Activated naive CD4-positive, alpha-beta T cell treated with anti-CD3 and anti-CD28 coated beads, Interleukin-2, amount 50 U/mL, for 24 hours (primary cell): ENCODE results near the gene GNA12.

ENCODE experiments used
- H3K27ac Mint-ChIP-seq: one replicate; pipeline ENCODE4 v1.8.0; 2021; ENCODE audit warnings: mild to moderate bottlenecking, mixed read lengths
- H3K27me3 Mint-ChIP-seq: one replicate; pipeline ENCODE4 v1.8.0; 2021; ENCODE audit warnings: mixed read lengths
- H3K36me3 Mint-ChIP-seq: one replicate; pipeline ENCODE4 v1.8.0; 2021; ENCODE audit warnings: mixed read lengths
- H3K4me1 Mint-ChIP-seq: one replicate; pipeline ENCODE4 v1.8.0; 2021; ENCODE audit warnings: mixed read lengths
- H3K4me3 Mint-ChIP-seq: one replicate; pipeline ENCODE4 v1.8.0; 2021; ENCODE audit warnings: mild to moderate bottlenecking, mixed read lengths
- H3K9me3 Mint-ChIP-seq: one replicate; pipeline ENCODE4 v1.8.0; 2021; ENCODE audit warnings: mixed read lengths

GNA12 gene, protein sequence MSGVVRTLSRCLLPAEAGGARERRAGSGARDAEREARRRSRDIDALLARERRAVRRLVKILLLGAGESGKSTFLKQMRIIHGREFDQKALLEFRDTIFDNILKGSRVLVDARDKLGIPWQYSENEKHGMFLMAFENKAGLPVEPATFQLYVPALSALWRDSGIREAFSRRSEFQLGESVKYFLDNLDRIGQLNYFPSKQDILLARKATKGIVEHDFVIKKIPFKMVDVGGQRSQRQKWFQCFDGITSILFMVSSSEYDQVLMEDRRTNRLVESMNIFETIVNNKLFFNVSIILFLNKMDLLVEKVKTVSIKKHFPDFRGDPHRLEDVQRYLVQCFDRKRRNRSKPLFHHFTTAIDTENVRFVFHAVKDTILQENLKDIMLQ

DNA sequence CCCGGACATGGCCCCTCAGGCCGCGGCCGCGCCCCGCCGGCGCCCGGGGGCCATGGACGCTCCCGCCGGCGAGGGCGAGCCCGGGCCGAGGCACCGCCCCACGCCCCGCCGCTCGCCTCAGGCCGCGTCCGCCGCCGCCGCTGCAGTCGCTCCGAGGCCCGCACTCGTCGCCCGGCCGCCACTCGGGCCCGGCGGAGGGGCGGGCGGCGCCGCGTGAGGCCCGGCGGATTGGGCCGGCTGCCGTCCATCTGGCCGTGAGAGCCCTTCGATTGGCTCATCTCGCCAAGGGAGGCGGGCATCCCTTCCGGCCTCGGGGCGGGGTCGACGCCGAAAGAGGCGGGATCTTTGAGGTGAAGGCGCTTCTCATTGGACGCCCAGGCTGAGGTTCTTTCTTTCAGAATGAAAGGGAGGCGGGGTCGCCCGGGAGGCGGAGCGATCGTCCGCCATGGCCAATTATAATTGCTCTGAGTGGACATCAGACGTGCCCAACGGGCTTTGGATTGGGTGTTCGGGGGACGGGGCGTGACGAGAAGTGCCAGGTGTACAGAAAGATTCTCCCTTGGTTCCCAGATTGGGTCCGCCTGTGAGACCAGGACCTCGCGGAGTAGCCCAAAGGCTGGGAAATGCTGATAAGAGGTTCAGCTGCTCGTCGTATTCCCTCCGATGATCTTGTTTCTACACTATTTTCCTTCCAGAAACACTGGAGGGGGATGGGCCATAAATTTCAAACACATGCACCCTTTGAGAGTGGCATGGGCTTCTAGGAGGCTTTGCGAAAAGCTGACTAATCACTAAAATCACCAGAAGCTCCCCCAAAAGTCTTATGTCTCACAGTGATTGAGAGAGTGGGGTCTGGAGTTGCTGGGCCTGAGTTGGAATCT, at the start of gene GNA12:
Gene GNA12 (minus strand): TSS at position 156 of the 881 bp plus-strand sequence. CDS start 147 bp downstream, at position 9.
- H3K36me3 Mint-ChIP-seq: no peaks in the 10 kb centered on the region
- no peaks in the 10 kb centered on the region for H3K9me3 Mint-ChIP-seq
- H3K27ac Mint-ChIP-seq: peak within 1 kb of the TSS; percentile 35
- H3K4me3 Mint-ChIP-seq: peak within 1 kb of the TSS; percentile 88
- H3K4me1 Mint-ChIP-seq: peaks cover 49% of the 10 kb centered on the region
- no peaks in the 10 kb centered on the region for H3K27me3 Mint-ChIP-seq

DNA sequence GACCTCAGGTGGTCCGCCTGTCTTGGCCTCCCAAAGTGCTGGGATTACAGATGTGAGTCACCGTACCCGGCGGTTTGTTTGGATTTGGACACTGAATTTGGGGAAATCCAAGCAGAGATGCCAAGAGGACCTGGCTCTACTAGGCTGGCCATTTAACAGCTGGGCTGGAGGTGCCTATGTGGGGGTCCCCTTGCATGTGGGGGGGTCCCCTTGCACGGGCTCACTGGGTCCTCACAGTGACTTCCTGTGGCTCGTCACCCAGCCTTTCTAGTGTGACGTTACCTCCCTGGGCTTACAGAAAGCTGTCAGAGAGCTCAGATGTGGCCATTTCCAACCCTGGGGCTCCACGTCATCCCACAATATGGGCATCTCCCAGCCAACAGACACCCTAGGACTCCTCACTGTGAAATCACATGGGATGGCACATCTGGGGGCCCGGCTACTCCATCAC, 49.3 kb upstream of the GNA12 start:
- peak overlapping the region; percentile 17 for H3K27ac Mint-ChIP-seq
- H3K27me3 Mint-ChIP-seq: no peaks in the 10 kb centered on the region
- peaks cover 20% of the 10 kb centered on the region for H3K4me1 Mint-ChIP-seq
- H3K36me3 Mint-ChIP-seq: no peaks in the 10 kb centered on the region
- H3K4me3 Mint-ChIP-seq: peak overlapping the region; percentile 7
- H3K9me3 Mint-ChIP-seq: no peaks in the 10 kb centered on the region

DNA sequence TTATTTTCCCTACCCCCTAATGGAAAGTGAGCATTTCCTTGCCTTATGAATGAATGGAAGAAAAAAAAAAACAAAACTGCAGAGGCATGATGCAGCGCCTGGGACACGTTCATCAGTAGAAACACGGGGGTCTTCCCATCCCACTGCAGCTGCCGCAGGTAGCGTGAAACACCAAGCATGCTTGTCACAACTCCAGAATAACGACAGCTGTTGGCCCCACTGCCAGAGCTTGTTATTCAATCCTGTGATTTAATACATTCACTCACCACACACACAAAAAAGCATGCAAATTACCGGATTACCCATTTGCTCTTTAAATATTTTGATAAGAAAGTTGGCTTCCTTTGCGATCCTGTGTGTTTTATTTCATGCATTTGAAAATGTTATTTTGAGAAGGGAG, 48.4 kb upstream of the GNA12 start:
- H3K4me3 Mint-ChIP-seq: no peak overlapping the region
- no peaks in the 10 kb centered on the region for H3K27me3 Mint-ChIP-seq
- H3K4me1 Mint-ChIP-seq: peaks cover 20% of the 10 kb centered on the region
- no peaks in the 10 kb centered on the region for H3K9me3 Mint-ChIP-seq
- no peaks in the 10 kb centered on the region for H3K36me3 Mint-ChIP-seq
- H3K27ac Mint-ChIP-seq: no peak overlapping the region

DNA sequence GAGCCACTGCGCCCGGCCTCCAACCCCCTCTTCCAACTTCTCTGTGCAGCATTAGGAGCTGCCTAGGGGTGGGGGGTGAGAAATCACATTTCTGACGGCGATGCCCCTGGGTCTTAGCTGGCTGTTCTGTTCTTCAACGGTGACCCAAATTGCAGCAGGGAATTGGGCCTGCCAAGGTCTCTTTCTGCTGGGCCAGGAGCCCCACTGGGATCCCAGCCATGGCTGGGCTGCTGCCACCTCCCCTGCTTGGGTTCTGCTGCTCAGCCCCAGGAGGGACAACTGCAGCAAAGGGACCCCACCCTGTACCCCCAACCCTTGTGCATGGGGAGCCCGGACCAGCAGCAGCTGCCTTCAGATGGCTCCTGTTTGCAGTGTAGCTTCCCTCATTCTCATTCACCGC, 43.7 kb upstream of the GNA12 start:
- H3K27ac Mint-ChIP-seq: no peak overlapping the region
- H3K9me3 Mint-ChIP-seq: no peaks in the 10 kb centered on the region
- no peaks in the 10 kb centered on the region for H3K36me3 Mint-ChIP-seq
- no peak overlapping the region for H3K4me3 Mint-ChIP-seq
- H3K4me1 Mint-ChIP-seq: peaks cover 8% of the 10 kb centered on the region
- no peaks in the 10 kb centered on the region for H3K27me3 Mint-ChIP-seq

DNA sequence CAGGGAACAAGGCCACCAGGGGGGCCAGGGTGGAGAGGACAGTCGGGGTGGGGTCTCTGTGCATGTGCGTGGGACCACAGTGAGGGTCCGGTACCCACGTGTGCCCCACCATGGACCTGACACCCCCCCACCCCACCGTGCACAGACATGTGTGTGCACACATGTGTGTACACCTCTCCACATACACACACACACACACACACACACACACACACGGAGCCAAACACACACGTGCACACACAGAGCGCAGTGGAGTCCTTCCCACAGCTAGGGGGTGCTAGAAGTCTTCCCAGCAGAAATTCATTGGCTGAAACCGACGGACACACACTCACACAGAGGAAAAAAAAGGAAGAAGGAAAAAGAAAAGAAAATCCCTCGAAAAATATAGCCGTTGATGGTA, 42.8 kb upstream of the GNA12 start:
- Mint-ChIP-seq H3K36me3 (no peaks in the 10 kb centered on the region), H3K27ac (no peak overlapping the region), H3K9me3 (no peaks in the 10 kb centered on the region), H3K4me1 (peaks cover 5% of the 10 kb centered on the region), H3K27me3 (no peaks in the 10 kb centered on the region), H3K4me3 (no peak overlapping the region)

DNA sequence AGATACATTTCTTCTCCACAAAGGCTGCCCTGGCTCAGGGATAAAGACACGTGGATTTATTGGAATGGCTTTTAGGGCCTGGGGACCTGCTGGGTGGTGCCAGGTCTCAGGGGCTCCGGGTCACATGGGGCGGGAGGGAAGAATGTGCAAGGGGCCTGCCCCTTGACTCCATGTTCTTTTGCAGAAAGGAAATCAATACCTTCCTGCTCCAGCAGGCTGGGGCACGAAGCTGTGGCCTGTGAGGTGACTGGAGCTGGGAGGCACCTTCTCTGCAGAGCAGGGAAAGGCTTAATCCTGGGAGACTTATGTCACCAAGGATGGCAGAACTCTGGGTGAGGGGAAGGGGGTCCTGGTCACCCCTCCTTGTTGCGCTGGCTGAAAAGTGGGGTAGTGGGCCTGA, 42.3 kb upstream of the GNA12 start:
- Mint-ChIP-seq H3K36me3 (no peaks in the 10 kb centered on the region), H3K27ac (no peak overlapping the region), H3K9me3 (no peaks in the 10 kb centered on the region), H3K27me3 (no peaks in the 10 kb centered on the region), H3K4me1 (peaks cover 5% of the 10 kb centered on the region), H3K4me3 (no peak overlapping the region)

DNA sequence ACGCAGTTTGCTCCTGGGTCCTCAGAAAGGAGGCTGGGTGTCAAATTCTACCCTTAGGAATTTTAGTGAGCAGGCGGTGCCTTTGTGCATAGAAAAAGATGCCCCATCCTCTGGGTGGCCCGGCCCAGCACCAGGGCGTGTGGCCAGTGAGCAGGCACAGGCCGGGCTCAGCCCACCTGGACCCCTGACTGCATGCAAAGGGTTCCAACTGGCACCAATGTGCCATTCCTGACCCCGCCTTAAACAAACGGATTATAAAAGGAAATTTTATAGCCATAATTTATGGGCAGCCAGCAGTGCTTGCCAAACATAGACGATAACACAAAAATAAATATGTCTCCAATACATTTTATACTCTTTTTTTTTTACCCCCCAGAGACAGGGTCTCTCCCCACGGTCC, 40.1 kb upstream of the GNA12 start:
- Mint-ChIP-seq H3K27me3 (no peaks in the 10 kb centered on the region), H3K27ac (no peak overlapping the region), H3K4me3 (no peak overlapping the region), H3K9me3 (no peaks in the 10 kb centered on the region), H3K4me1 (peaks cover 15% of the 10 kb centered on the region), H3K36me3 (no peaks in the 10 kb centered on the region)

DNA sequence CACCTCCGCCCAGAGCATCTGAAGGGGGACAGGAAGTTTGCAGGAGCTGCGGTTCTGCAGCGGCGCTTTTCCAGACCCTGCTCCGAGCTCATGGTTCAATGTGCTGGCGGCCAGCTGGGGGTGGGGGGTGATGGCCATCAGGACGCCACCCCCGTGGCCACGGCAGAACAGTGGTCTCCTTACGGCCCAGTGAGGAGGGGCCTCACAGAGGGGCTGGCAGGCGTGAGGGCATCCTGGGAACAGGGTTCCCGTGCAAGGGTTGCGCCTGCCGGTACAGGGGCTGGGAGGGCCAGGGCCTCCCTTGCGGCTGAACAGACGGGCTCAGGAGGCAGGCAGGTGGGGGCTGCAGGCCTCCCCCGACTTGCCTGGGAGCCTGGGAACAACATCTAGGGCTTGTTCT, 39.0 kb upstream of the GNA12 start:
- H3K4me3 Mint-ChIP-seq: no peak overlapping the region
- H3K27me3 Mint-ChIP-seq: no peaks in the 10 kb centered on the region
- no peaks in the 10 kb centered on the region for H3K36me3 Mint-ChIP-seq
- peaks cover 26% of the 10 kb centered on the region for H3K4me1 Mint-ChIP-seq
- H3K9me3 Mint-ChIP-seq: no peaks in the 10 kb centered on the region
- no peak overlapping the region for H3K27ac Mint-ChIP-seq

DNA sequence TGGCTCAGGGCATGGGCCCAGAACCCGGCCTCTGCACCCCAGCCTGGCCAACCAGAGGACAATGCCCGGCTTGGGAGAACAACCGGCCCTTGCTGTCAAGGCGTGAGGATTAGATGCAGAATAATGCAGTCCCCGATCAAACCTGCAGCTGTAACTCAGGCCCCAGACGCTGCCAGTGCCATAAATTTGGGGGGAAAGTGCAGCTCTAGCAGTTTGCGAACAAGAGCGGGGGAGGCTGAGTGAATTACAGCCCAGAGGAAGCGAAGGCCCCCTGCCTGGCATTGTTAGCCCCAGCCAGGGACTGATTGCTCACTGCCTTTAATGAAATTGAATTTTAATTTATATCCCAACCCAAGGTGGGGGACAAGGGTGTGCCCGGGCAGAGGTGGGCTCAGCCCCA, 38.0 kb upstream of the GNA12 start:
- no peaks in the 10 kb centered on the region for H3K36me3 Mint-ChIP-seq
- no peaks in the 10 kb centered on the region for H3K9me3 Mint-ChIP-seq
- H3K27ac Mint-ChIP-seq: no peak overlapping the region
- no peak overlapping the region for H3K4me3 Mint-ChIP-seq
- no peaks in the 10 kb centered on the region for H3K27me3 Mint-ChIP-seq
- H3K4me1 Mint-ChIP-seq: peaks cover 30% of the 10 kb centered on the region

DNA sequence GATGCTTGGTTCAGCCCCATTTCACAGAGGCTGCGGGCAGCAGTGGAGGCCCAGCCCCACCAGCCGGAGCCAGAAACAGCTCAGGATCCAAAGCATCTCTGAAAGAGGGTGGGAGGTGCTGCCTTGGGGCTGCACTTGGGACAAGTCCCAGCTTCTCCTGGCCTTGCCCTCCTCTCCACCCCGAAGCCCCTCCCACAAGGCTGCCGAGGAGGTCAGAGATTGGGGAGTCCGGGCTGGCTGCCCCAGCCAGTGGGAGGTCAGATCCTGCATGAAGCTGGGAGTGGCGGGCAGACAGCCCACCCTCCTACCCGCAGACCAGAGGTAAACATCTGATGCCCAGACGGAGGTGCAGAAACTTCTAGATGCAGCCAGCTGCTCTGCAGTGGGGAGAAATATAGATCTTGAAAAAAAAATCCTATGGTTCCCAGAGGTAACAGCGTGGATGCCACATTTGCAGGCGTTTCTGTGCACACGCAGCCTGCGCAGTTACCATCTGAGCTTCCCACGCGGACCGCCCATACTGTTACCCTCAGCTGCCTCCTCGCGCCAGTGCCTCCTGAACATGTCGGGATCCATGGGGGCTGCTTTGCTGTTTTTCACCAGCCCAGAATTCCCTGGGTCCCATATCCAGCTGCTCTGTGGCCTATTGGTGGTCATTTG, 36.9 kb upstream of the GNA12 start:
- no peaks in the 10 kb centered on the region for H3K27me3 Mint-ChIP-seq
- no peaks in the 10 kb centered on the region for H3K9me3 Mint-ChIP-seq
- H3K4me1 Mint-ChIP-seq: peaks cover 27% of the 10 kb centered on the region
- H3K27ac Mint-ChIP-seq: no peak overlapping the region
- H3K36me3 Mint-ChIP-seq: no peaks in the 10 kb centered on the region
- no peak overlapping the region for H3K4me3 Mint-ChIP-seq

DNA sequence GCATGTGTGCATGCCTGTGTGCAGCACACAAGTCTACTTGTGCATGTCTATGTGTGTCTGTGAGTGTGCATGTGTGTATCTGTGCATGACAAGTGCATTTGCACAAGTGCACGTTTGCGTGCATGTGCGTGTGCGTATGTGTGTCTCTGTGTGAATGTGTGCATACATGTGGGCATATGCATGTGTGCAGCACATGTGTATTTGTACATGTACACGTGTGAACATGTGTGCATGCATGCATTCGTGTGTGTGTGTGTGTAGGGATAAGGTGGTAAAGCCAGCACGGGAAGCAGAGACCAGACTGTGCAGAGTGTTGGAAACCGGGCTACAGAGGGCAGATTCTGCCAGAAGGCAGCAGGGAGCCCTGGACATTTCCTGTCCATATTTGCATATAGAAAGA, 35.9 kb upstream of the GNA12 start:
- no peaks in the 10 kb centered on the region for H3K36me3 Mint-ChIP-seq
- H3K9me3 Mint-ChIP-seq: no peaks in the 10 kb centered on the region
- no peak overlapping the region for H3K4me3 Mint-ChIP-seq
- peaks cover 27% of the 10 kb centered on the region for H3K4me1 Mint-ChIP-seq
- no peaks in the 10 kb centered on the region for H3K27me3 Mint-ChIP-seq
- peak overlapping the region; percentile 2 for H3K27ac Mint-ChIP-seq

DNA sequence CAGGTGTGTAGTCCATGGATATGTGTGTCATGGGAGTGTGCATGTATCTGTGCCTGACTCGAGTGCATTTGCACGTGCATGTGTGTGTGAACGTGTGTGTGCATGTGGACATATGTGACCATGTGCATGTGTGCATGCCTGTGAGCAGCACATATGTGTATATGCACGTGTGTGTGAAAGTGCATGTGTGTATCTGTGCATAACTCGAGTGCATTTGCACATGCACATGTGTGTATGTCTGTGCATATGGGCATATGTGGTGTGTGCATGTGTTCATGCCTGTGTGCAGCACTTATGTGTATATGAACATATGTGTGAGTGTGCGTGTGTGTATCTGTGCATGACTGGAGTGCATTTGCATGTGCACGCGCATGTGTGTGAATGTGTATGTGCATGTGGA, 35.2 kb upstream of the GNA12 start:
- H3K9me3 Mint-ChIP-seq: no peaks in the 10 kb centered on the region
- no peak overlapping the region for H3K27ac Mint-ChIP-seq
- H3K27me3 Mint-ChIP-seq: no peaks in the 10 kb centered on the region
- no peaks in the 10 kb centered on the region for H3K36me3 Mint-ChIP-seq
- H3K4me3 Mint-ChIP-seq: no peak overlapping the region
- H3K4me1 Mint-ChIP-seq: peaks cover 27% of the 10 kb centered on the region

DNA sequence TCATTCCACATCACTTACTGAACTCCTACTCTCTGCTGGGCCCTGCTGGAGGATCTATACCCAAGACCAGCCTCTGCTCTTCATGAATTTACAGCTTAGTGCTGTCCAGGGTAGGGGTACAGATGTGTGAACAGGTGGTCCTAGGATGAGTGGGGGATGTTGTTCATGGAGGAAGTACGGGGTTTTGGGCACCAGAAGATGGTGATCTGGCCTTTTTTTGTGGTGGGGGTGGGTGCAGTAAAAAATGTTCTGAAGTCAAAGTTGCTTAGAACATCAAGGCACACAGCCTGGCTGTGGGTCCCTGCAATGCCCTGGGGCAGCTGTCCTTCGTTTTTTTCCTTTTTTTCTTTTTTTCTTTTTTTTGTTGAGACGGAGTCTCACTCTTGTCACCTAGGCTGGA, 34.2 kb upstream of the GNA12 start:
- peaks cover 33% of the 10 kb centered on the region for H3K4me1 Mint-ChIP-seq
- no peaks in the 10 kb centered on the region for H3K27me3 Mint-ChIP-seq
- H3K4me3 Mint-ChIP-seq: peak overlapping the region; percentile 23
- no peaks in the 10 kb centered on the region for H3K36me3 Mint-ChIP-seq
- H3K27ac Mint-ChIP-seq: no peak overlapping the region
- H3K9me3 Mint-ChIP-seq: no peaks in the 10 kb centered on the region

DNA sequence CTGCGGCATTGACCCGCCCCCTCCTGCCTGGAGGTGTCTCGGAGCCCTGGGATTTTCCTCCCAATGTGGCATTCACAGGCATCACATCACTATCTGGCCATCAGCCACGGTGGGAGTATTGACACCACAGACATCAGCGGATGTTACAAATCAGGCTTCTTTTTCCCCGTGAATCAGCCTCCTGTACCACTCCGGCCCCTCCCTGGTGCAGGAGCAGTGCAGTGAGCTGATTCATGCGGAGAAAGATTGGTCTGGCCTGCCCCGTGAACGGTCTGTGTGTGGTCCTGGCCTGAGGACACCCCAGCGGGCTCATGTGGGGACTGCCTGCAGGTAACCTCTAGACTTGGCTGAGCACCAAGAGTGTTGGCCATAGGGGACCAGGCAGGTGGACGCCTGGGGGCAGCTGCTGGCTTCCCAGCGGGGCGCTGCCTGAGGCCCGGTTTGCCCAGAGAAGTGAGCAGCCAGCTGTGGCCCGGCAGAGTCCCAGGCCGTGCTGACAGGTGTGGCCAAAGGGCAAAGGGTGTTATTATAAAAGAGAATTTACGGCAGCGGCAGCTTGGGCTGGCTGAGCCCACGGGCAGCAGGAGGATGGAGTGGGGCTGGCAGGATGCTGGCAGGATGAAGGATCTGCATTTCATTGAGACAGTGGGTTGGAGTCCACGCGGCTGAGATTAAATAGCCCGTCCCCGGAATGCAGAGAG, 32.1 kb upstream of the GNA12 start:
- Mint-ChIP-seq H3K27me3 (no peaks in the 10 kb centered on the region), H3K9me3 (no peaks in the 10 kb centered on the region), H3K4me1 (peaks cover 49% of the 10 kb centered on the region), H3K4me3 (no peak overlapping the region), H3K27ac (peak overlapping the region; percentile 46), H3K36me3 (no peaks in the 10 kb centered on the region)
